Left lobe of liver (tissue), 2 donors: ENCODE results near the gene SAMD9. TPM values are rescaled to one million over a fixed set of nuclear protein-coding genes. Genes with fewer than 3 reads are reported as not detected.
"Not testable (repeated sequence)": the region's sequence is repeated elsewhere in the genome, so short reads cannot be mapped to it uniquely, and the experiment has no call there.

Experiments
- ATAC-seq: fragments of 200-7000 bp; cut with Tn5 transposase; one replicate; pipeline ENCODE4 v1.9.1; 2020; ENCODE audit warnings: mild to moderate bottlenecking, moderate library complexity
- DNase-seq: peaks from one replicate; pipeline ENCODE4 v3.0.0-alpha.2; 2020; ENCODE audit warnings: low spot score
- total RNA-seq: library from RNA; stranded (reverse); gene quantifications from one replicate; pipeline ENCODE4 v1.2.1, GENCODE V29; 2021
- donor health status: DM: no; HTN: no; CAD: no; lungs with moderate emphysema.
- donor health status: DM: no; HTN: yes; CAD: no.

Gene SAMD9
- total RNA-seq, result 1.5 TPM

- ATAC-seq, result peak; percentile 99
- no peak for DNase-seq
These were observed at the start of gene SAMD9 for GRCh38 chr7:93117852-93118530. SAMD9 (minus strand) TSS chr7:93117979; CDS start chr7:93106097, 11,882 bp downstream.

GRCh38 chr7:93165447-93165846 lies 47.7 kb upstream of the SAMD9 start:
- no peak for ATAC-seq
- DNase-seq, result no peak

GRCh38 chr7:93164766-93165165 lies 47.0 kb upstream of the SAMD9 start:
- no peak for DNase-seq

DNA sequence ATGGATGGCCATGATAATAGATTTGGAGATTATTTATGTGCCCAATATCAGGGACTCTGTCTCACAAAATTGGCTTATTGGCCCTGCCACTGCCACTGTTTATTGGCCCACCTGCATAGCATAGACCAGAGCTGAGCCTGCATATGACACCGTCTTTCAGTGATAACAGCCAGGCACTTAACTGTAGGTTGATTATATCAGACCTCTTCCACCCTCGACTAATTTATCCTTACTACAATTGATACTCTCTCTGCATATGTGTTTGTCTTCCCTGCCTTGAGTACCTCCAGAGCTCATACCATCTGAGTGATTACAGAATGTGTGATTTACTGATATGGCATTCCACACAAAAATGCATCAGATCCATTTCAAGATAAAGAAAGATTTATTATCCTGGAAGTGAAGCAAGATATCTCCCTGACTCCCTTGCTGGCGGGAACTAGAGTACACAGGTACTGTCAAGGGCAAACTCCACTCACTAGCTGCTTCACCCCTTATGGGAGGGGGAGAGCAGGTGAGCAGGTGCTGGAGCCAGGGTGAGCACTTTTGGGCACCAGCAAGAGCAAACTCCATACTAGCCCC lies 43.5 kb upstream of the SAMD9 start:
- ATAC-seq, result no peak
- no peak for DNase-seq

More at GRCh38 chr7:93164766-93165165, 47.0 kb upstream of the SAMD9 start:
- ATAC-seq, result no peak

- no peak for DNase-seq
- ATAC-seq, result no peak
These were observed 42.6 kb upstream of the SAMD9 start for GRCh38 chr7:93160410-93160809.

GRCh38 chr7:93159490-93159889 lies 41.7 kb upstream of the SAMD9 start:
- ATAC-seq (no peak), DNase-seq (no peak)

DNA sequence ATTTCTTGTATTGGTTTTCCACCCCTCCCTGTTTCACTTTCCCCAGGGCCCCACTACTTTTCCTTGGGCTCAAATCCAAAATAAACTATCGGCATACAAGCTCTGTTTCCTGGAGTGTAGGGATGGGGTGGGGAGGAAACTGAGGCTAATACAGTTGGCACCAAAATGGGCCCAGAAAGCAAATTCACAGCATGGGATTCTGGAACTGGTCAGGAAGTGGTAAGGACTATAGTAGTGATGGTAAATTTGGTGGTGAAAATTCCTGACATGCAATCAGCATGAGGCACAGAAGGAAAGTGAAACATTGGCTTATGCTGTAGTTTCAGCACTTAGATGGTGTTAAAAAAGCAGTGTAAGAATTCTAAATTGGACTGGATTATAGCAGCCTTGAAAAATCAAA lies 39.1 kb upstream of the SAMD9 start:
- ATAC-seq, result no peak
- DNase-seq, result no peak

DNA sequence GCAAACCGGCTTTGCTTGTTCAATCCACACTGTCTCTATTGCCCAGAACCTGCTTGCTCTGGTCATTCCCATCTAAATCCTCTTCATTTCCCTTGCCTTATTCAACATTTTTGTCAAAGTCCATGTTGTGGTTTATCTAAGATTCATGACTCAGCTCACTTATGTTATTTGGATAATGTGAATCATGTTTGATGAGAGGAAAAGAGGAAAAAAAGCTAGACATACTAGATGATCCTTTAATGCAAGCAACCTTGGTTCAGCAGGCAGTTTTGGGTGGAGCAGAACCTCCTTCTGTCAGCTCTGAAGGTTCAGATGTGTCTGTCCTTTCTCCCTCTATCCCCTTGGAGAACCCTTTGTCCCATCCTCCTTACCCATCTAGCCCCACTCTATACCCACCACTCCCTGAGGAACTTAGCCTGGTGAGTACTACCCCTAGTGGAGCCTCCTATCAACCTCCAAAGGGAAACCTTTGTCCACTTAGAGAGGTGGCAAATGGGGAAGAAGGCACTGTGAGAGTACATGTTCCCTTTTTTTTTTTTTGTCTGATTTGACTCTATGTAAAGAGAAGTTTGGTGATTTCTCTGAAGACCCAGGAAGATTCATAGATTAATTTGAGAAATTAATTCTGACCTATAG lies 32.5 kb upstream of the SAMD9 start:
- DNase-seq (no peak), ATAC-seq (no peak)

- DNase-seq, result no peak
- no peak for ATAC-seq
These were observed 30.9 kb upstream of the SAMD9 start for GRCh38 chr7:93148727-93149126.

- ATAC-seq, result peak; percentile 43
- DNase-seq, result no peak
These were observed 30.4 kb upstream of the SAMD9 start, which contains the start of gene SAMD9L for GRCh38 chr7:93148144-93148543. SAMD9L (minus strand) TSS chr7:93148385; CDS start chr7:93135971, 12,414 bp downstream.

DNA sequence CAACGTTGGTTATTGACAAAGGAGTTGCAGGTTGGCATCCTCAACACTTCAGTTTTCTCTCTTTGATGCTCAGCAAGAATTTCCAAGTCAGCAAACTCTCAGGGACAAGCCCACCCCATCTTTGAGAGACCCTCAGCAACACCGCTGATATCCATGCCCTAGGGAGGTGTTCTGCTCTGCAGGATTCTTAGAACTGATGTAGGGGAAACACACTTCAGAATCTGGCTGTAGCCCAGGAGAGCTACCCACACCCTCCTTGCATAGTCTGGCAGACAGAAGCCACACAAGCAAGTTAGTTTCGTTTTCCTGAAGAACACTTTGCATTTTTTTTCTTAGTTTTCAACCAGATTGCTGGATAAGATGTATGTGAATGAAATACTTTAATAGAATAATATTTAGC lies 29.6 kb upstream of the SAMD9 start:
- ATAC-seq, result peak; percentile 54
- no peak for DNase-seq

DNA sequence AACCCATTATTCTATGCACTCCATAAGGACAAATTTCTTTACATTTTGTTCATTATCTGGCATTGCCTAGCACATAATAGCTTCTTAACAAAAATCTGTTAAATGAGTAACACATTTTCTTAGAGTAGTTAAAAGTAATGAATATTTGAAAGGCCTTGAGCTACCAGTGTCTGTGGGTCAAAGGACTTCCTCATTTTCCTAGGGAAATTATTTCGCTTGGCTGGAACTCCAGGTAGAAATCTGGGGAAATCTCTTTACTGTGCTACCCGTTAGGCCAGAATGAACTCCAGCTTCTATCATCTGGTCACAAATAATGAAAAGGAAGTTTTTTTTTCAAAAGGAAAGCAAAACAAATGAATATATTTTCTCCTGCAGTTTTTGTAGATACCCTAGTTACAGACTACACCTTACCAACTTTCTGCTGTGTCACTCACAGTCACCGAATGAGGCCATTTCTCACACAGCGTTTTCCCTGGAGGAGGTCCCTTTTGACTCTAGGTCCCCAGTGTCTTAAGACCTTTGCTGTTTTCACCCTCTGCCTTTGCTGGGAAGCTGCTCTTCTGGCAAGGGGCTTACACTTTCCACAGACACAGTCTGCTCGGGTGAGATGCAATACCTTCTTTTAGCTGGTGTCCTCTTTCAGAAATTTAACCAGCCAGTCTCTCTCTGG lies 28.8 kb upstream of the SAMD9 start:
- ATAC-seq, result no peak

GRCh38 chr7:93146036-93146435 lies 28.3 kb upstream of the SAMD9 start:
- no peak for DNase-seq
- ATAC-seq, result no peak

More for the DNA sequence above, 28.8 kb upstream of the SAMD9 start:
- DNase-seq, result no peak

GRCh38 chr7:93145354-93145753 lies 27.6 kb upstream of the SAMD9 start:
- no peak for ATAC-seq
- DNase-seq, result no peak

- ATAC-seq (no peak), DNase-seq (no peak)
These were observed 24.3 kb upstream of the SAMD9 start for GRCh38 chr7:93142127-93142526.

- DNase-seq, result no peak
- no peak for ATAC-seq
These were observed 22.9 kb upstream of the SAMD9 start for GRCh38 chr7:93140582-93141191.

DNA sequence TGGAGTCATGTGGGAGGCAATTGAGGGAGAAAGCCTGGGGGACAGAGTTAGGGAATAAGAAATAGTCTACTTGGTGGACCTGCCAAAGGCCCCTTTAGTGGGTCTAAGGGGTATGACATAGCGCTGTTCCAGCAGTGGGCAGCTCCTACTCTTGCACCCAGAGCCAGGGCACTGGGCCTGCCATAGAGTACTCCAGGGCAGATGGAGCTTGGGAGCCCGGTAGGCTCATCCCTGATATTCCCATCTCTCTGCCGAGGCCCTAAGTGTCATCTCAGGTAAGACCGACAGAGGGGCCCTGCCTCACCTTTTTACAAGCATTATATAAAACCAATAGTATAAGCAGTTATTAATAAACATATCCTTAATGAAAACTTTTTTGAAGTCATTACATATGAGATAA lies 20.8 kb upstream of the SAMD9 start:
- DNase-seq (no peak), ATAC-seq (no peak)

DNA sequence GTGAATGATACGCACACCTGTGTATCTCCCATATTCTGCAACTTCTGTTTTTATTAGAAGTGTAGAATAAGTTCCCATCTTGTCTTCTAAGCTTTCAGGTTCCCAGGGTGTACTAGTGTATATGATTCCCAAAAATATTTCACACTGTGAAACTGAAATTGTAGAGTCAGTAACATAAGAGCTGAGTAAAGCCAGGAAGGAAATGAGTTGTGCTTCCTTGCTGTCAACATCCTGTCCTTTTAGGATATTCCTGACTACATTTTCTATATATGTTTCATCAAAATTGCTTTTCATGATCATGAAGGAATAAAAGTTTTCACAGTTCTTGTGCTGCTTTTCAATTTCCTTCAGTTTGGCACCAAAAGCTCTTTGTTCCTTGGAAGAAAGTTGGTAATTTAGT lies 15.2 kb upstream of the SAMD9 start:
- no peak for ATAC-seq
- DNase-seq, result no peak

GRCh38 chr7:93132216-93132615 lies 14.4 kb upstream of the SAMD9 start:
- ATAC-seq, result no peak
- no peak for DNase-seq

DNA sequence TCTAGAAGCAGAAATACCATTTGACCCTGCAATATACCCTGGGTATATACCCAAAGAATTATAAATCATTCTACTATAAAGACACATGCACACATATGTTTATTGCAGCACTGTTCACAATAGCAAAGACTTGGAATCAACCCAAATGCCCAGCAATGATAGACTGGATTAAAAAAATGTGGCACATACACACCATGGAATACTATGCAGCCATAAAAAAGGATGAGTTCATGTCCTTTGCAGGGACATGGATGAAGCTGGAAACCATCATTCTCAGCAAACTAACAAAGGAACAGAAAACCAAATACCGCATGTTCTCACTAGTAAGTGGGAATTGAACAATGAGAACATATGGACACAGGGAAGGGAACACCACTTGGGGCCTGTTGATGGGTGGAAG lies 9.2 kb upstream of the SAMD9 start:
- not testable (repeated sequence) for DNase-seq, ATAC-seq

DNA sequence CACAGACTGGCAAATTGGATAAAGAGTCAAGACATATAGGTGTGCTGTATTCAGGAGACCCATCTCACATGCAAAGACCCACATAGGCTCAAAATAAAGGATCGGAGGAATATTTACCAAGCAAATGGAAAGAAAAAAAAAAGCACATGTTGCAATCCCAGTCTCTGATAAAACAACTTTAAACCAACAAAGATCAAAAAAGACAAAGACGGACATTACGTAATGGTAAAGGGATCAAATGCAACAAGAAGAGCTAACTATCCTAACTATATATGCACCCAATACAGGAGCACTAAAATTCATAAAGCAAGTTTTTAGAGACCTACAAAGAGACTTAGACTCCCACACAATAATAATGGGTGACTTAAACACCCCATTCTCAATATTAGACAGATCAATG lies 5.8 kb upstream of the SAMD9 start:
- ATAC-seq, DNase-seq: not testable (repeated sequence)
